Measurements from ENCODE around the gene PCSK7.

Gene PCSK7

DNA sequence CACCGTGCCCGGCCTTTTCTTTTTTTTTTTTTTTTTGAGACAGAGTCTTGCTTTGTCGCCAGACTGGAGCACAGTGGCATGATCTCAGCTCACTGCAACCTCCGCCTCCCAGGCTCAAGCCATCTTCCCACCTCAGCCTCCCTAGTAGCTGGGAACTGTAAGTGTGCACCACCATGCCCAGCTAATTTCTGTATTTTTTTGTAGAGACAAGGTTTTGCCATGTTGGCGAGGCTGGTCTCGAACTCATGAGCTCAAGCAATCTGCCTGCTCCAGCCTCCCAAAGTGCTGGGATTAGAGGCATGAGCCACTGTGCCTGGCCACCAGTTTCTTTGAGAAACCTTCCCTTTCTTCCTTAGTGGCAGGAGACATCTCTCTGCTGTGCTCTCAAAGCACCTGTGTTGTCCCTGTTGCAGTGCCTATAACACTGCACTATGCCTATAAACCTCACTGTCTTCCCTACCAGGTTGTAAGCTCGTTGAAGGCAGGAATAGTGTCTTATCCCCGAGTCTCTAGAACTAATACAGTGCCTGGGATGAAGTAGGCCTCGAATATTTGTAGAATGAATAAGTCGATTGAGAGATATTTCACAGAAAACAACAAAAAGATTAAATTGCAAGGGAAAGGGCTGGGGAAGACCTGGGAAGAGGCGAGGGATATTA, 19.0 kb downstream of the PCSK7 start:
- TF ChIP-seq ZFP69B (tag by site-specific recombination; IDR thresholded peaks at IDR 0.05) (no peak), ZNF324 (tag by site-specific recombination; IDR thresholded peaks at IDR 0.05) (no peak), ZBTB21 (tag by site-specific recombination; IDR thresholded peaks at IDR 0.05) (no peak), ZNF214 (tag by site-specific recombination; IDR thresholded peaks at IDR 0.05; ENCODE audit: borderline replicate concordance) (no peak), ZNF654 (tag by site-specific recombination; IDR thresholded peaks at IDR 0.05; ENCODE audit: low read depth) (no peak), REPIN1 (tag by site-specific recombination; IDR thresholded peaks at IDR 0.05; ENCODE audit: low read depth) (no peak), SALL2 (tag by site-specific recombination; IDR thresholded peaks at IDR 0.05; ENCODE audit: borderline replicate concordance) (no peak), ZNF626 (tag by site-specific recombination; IDR thresholded peaks at IDR 0.05) (no peak), ZFP41 (tag by site-specific recombination; IDR thresholded peaks at IDR 0.05; ENCODE audit: borderline replicate concordance) (no peak), KLF16 (tag by site-specific recombination; IDR thresholded peaks at IDR 0.05) (no peak), RBAK (tag by site-specific recombination; IDR thresholded peaks at IDR 0.05) (no peak), ZNF138 (tag by site-specific recombination; IDR thresholded peaks at IDR 0.05; ENCODE audit: borderline replicate concordance) (no peak), ZNF776 (tag by site-specific recombination; IDR thresholded peaks at IDR 0.05; ENCODE audit: borderline replicate concordance) (no peak)
- TF ChIP-seq, protein P1, sequence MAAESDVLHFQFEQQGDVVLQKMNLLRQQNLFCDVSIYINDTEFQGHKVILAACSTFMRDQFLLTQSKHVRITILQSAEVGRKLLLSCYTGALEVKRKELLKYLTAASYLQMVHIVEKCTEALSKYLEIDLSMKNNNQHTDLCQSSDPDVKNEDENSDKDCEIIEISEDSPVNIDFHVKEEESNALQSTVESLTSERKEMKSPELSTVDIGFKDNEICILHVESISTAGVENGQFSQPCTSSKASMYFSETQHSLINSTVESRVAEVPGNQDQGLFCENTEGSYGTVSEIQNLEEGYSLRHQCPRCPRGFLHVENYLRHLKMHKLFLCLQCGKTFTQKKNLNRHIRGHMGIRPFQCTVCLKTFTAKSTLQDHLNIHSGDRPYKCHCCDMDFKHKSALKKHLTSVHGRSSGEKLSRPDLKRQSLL (tag by site-specific recombination; IDR thresholded peaks at IDR 0.05) = no peak
- TF ChIP-seq, protein P2, sequence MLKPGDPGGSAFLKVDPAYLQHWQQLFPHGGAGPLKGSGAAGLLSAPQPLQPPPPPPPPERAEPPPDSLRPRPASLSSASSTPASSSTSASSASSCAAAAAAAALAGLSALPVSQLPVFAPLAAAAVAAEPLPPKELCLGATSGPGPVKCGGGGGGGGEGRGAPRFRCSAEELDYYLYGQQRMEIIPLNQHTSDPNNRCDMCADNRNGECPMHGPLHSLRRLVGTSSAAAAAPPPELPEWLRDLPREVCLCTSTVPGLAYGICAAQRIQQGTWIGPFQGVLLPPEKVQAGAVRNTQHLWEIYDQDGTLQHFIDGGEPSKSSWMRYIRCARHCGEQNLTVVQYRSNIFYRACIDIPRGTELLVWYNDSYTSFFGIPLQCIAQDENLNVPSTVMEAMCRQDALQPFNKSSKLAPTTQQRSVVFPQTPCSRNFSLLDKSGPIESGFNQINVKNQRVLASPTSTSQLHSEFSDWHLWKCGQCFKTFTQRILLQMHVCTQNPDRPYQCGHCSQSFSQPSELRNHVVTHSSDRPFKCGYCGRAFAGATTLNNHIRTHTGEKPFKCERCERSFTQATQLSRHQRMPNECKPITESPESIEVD (tag by site-specific recombination; IDR thresholded peaks at IDR 0.05) = no peak
- TF ChIP-seq, protein P3, sequence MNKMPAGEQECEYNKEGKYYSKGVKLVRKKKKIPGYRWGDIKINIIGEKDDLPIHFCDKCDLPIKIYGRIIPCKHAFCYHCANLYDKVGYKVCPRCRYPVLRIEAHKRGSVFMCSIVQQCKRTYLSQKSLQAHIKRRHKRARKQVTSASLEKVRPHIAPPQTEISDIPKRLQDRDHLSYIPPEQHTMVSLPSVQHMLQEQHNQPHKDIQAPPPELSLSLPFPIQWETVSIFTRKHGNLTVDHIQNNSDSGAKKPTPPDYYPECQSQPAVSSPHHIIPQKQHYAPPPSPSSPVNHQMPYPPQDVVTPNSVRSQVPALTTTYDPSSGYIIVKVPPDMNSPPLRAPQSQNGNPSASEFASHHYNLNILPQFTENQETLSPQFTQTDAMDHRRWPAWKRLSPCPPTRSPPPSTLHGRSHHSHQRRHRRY (tag by site-specific recombination; IDR thresholded peaks at IDR 0.05) = no peak
- TF ChIP-seq, protein P4, sequence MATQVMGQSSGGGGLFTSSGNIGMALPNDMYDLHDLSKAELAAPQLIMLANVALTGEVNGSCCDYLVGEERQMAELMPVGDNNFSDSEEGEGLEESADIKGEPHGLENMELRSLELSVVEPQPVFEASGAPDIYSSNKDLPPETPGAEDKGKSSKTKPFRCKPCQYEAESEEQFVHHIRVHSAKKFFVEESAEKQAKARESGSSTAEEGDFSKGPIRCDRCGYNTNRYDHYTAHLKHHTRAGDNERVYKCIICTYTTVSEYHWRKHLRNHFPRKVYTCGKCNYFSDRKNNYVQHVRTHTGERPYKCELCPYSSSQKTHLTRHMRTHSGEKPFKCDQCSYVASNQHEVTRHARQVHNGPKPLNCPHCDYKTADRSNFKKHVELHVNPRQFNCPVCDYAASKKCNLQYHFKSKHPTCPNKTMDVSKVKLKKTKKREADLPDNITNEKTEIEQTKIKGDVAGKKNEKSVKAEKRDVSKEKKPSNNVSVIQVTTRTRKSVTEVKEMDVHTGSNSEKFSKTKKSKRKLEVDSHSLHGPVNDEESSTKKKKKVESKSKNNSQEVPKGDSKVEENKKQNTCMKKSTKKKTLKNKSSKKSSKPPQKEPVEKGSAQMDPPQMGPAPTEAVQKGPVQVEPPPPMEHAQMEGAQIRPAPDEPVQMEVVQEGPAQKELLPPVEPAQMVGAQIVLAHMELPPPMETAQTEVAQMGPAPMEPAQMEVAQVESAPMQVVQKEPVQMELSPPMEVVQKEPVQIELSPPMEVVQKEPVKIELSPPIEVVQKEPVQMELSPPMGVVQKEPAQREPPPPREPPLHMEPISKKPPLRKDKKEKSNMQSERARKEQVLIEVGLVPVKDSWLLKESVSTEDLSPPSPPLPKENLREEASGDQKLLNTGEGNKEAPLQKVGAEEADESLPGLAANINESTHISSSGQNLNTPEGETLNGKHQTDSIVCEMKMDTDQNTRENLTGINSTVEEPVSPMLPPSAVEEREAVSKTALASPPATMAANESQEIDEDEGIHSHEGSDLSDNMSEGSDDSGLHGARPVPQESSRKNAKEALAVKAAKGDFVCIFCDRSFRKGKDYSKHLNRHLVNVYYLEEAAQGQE (tag by site-specific recombination; IDR thresholded peaks at IDR 0.05) = no peak
- TF ChIP-seq, protein P5, sequence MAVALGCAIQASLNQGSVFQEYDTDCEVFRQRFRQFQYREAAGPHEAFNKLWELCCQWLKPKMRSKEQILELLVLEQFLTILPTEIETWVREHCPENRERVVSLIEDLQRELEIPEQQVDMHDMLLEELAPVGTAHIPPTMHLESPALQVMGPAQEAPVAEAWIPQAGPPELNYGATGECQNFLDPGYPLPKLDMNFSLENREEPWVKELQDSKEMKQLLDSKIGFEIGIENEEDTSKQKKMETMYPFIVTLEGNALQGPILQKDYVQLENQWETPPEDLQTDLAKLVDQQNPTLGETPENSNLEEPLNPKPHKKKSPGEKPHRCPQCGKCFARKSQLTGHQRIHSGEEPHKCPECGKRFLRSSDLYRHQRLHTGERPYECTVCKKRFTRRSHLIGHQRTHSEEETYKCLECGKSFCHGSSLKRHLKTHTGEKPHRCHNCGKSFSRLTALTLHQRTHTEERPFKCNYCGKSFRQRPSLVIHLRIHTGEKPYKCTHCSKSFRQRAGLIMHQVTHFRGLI (tag by site-specific recombination; IDR thresholded peaks at IDR 0.05) = no peak
- CTCF ChIA-PET = interaction anchor here (1.4 kb wide), 1 partner anchor 31 kb away, joined by 4 read pairs; no protein-coding TSS in a partner anchor
- Histone ChIP-seq H3K4me1 (ENCODE audit: control insufficient read depth, insufficient read depth, low read length) (no peaks in the 10 kb centered on the region), H3K27ac (ENCODE audit: extremely low read depth, low read depth, low read length) (no peak overlapping the region), H3K9me3 (ENCODE audit: control insufficient read depth, insufficient read depth, low read depth, low read length) (no peaks in the 10 kb centered on the region), H3K4me3 (ENCODE audit: low read depth, low read length) (no peak overlapping the region), H3K36me3 (ENCODE audit: control insufficient read depth in 2 of 2, insufficient read depth in 1 of 2, low read length in 2 of 2) (peaks cover 0 to 52% of the 10 kb centered on the region in 2 experiments; a peak in 1 of 3 replicates)
- POLR2A ChIA-PET = interaction anchor here (0.5 to 1.0 kb wide), 2 partner anchors 9 to 33 kb away, joined by 3 to 7 read pairs; no protein-coding TSS in a partner anchor

Data from HEK293 (cell line).